GM18505 (cell line): ENCODE data around the gene RNF214.

Source experiments
- ATAC-seq: cut with Tn5 transposase; IDR thresholded peaks from one replicate; pipeline ENCODE4 v1.9.1; 2021; ENCODE audit not compliant: unreplicated experiment
- POLR2A ChIP-seq: IDR thresholded peaks from 4 replicates; pipeline ENCODE4 v1.6.1; 2011; ENCODE audit warnings: borderline replicate concordance; ENCODE audit not compliant: insufficient read depth, insufficient read length; ENCODE audit errors: extremely low read depth

RNF214 gene

DNA sequence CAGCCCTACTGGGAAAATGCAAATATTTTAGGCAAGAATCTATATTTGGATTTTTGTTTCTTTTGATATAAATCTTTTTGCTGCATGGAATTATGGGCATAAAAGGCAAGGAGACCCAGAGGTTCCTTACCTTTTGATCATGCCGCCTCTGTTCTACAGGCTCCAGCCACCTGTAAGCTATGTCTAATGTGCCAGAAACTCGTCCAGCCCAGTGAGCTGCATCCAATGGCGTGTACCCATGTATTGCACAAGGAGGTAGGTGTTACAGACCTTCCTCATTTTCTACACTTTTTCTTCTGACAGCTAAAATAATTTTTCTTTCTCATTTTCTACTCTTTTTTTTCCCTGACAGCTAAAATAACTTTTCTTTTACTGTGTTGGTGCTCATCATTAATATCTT lies 50.5 kb downstream of the RNF214 start:
- TF ChIP-seq POLR2A = no peak

DNA sequence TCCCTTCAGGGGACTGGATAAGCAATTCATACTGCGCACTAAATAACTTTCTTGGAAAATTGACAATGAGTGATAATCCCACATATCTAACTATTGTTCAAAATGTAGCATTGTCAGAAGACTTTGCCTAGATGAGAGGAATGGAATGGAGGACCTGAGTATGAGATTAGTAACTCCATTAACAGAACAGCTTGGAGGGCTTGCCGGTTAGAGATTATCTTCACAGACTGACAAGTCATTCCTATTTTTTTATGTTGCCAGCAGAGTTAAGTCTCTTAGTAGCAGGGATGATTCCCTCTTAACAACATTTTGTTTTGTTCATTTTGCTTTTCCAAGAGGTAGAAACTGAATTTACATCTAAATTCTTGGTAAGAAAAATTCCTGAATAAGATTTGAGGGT lies 51.6 kb downstream of the RNF214 start:
- TF ChIP-seq POLR2A = no peak
- ATAC-seq = no peak

More for the DNA sequence above, 50.5 kb downstream of the RNF214 start:
- ATAC-seq = no peak

DNA sequence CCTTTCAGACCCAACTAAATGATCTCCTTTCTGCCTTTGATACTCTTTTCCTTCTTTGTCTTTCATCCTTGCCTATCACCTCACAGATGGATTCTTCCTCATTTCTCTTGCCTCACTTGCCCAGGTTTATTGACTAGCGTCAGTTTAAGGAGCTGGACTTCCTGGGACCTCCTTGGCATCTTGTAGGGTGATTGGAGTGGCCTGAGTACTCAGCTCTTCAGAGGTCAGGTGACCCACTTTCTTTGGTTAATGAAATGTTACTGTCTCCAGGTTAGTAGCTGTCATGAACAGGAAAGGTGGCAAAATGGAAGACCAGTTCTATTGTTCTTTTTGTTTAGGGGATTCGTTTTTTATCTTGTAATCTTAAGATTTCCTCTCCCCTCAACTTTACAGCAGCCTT lies 54.1 kb downstream of the RNF214 start:
- ATAC-seq = no peak
- TF ChIP-seq POLR2A = no peak

GRCh38 chr11:117287668-117288067 lies 55.2 kb downstream of the RNF214 start:
- no peak for ATAC-seq

DNA sequence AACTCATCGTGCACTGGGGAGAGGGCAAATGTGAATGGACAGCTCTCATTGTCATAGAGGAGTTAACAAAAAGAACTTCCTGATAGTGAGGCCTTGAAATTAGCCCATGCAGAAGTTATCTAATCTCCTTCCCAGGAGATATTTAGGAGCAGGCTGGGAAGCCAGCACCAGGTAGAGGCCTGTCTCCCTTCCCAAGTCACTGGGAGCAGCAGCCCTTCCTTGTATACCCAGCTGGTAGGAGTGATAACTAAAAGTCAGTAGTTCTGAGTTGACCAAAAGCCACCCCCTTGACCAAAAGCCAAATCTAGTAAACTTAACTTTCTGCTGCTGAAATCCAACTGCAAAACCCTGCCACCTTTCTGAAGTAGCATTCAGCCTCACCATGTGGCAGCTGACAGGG lies 57.3 kb downstream of the RNF214 start:
- TF ChIP-seq POLR2A = no peak
- ATAC-seq = no peak

More at GRCh38 chr11:117287668-117288067, 55.2 kb downstream of the RNF214 start:
- no peak for TF ChIP-seq POLR2A

GRCh38 chr11:117290809-117291396 lies 58.4 kb downstream of the RNF214 start, which contains the start of gene BACE1-AS:
Gene BACE1-AS (plus strand): TSS chr11:117291346.
- TF ChIP-seq POLR2A = no peak
- no peak for ATAC-seq

GRCh38 chr11:117292616-117293015 lies 60.1 kb downstream of the RNF214 start:
- no peak for TF ChIP-seq POLR2A
- ATAC-seq = no peak

GRCh38 chr11:117295438-117296137 lies 63.1 kb downstream of the RNF214 start:
- no peak for ATAC-seq
- no peak for TF ChIP-seq POLR2A

- no peak for TF ChIP-seq POLR2A
- no peak for ATAC-seq
These were observed 64.4 kb downstream of the RNF214 start for GRCh38 chr11:117296881-117297280.

DNA sequence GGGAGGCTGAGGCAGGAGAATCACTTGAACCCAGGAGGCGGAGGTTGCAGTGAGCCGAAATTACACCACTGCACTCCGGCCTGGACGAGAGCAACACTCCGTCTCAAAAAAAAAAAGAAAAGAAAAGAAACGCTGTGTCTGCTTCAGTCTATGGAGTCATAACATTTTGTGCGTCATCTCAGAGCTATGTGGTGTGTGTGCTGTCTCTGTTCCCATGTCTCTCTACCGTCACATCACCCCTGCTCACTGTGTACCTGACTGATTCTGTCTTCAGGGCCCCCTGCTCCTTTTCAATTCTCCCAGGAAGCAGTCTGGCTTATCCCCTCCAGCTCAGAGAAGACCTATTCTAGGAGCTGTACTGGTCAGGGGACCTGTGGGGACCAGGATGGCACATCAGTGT lies 65.7 kb downstream of the RNF214 start:
- TF ChIP-seq POLR2A = no peak
- no peak for ATAC-seq

GRCh38 chr11:117299351-117300282 lies 67.1 kb downstream of the RNF214 start:
- no peak for ATAC-seq
- TF ChIP-seq POLR2A = no peak

GRCh38 chr11:117300283-117300663 lies 67.8 kb downstream of the RNF214 start:
- ATAC-seq = no peak
- no peak for TF ChIP-seq POLR2A

- no peak for TF ChIP-seq POLR2A
- ATAC-seq = no peak
These were observed 68.3 kb downstream of the RNF214 start for GRCh38 chr11:117300773-117301172.
